GM10266 (cell line): ENCODE data around the gene BSG.

Experiments
- DNase-seq: peaks from one replicate; pipeline ENCODE4 v3.0.0; 2012; ENCODE audit errors: extremely low spot score
- CTCF ChIP-seq: IDR thresholded peaks from 2 replicates; pipeline ENCODE4 v1.5.1; 2012; ENCODE audit warnings: mild to moderate bottlenecking, low read depth; ENCODE audit not compliant: control insufficient read depth, insufficient read depth; ENCODE audit errors: missing control alignments

Gene BSG

GRCh38 chr19:542173-542866 lies 30.1 kb upstream of the BSG start:
- no peak for TF ChIP-seq CTCF
- DNase-seq, result no peak

- no peak for DNase-seq
- TF ChIP-seq CTCF, result no peak
Measured at GRCh38 chr19:543910-544608, 28.3 kb upstream of the BSG start, which contains the start of gene GZMM. TSS of gene GZMM (plus strand) at chr19:544053. CDS start at chr19:544072, 19 bp downstream.

- TF ChIP-seq CTCF, result no peak
- DNase-seq, result no peak
Measured at GRCh38 chr19:547117-547516, 25.3 kb upstream of the BSG start.

GRCh38 chr19:547836-548720 lies 24.3 kb upstream of the BSG start:
- no peak for TF ChIP-seq CTCF
- no peak for DNase-seq

DNA sequence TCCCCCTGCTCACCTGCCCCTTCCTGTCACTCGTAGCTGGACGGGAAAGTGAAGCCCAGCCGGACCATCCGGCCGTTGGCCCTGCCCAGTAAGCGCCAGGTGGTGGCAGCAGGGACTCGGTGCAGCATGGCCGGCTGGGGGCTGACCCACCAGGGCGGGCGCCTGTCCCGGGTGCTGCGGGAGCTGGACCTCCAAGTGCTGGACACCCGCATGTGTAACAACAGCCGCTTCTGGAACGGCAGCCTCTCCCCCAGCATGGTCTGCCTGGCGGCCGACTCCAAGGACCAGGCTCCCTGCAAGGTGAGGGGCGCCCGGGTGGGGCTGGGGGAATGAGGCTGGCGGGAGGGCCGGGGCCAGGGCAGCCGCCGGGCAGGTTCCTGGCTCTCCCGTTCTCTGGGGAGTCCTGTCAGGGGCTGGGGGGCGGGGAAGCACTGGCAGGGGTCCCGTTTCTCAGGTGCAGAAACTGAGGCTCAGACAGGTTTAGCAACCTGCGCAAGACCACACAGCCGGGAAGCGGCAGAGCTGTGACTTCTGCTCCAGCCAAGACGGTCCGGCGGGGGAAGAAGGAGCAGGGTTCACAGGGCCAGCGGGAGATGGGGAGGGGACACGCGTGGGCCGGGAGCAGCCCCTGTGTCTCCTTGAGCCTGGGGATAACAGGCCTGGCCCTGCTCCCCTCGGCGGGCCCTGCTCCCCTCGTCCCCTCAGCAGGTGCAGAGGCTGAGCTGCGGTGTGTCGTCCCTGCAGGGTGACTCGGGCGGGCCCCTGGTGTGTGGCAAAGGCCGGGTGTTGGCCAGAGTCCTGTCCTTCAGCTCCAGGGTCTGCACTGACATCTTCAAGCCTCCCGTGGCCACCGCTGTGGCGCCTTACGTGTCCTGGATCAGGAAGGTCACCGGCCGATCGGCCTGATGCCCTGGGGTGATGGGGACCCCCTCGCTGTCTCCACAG lies 23.2 kb upstream of the BSG start:
- no peak for TF ChIP-seq CTCF
- DNase-seq, result no peak

DNA sequence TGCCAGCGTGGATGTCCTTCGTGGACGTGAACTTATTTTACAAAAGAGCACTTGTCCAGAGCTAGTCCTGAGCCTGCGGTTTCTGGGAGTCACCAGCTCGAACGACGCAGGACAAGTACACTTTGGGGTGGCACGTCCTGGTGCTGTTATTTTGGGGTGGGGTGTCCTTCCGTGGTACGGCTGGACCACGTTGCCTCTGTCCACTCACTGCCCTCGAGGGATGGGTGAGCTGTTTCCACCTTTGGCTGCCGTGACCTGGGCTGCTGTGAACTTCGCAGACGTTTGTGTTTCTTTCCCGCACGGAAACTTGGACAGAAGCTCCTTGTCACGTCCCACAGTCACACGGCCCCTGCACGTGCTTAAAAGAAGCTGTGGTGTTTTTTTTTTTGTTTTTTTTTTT lies 17.6 kb upstream of the BSG start:
- no peak for TF ChIP-seq CTCF
- DNase-seq, result no peak
